ENCODE results near the gene ROBO1. TPM values are rescaled to one million over a fixed set of nuclear protein-coding genes. Genes with fewer than 3 reads are reported as not detected.
"Not testable (repeated sequence)": the region's sequence is repeated elsewhere in the genome, so short reads cannot be mapped to it uniquely, and the experiment has no call there.

The ROBO1 gene
- polyA plus RNA-seq, 3 donors = 115 to 133 (median 127) TPM

DNA sequence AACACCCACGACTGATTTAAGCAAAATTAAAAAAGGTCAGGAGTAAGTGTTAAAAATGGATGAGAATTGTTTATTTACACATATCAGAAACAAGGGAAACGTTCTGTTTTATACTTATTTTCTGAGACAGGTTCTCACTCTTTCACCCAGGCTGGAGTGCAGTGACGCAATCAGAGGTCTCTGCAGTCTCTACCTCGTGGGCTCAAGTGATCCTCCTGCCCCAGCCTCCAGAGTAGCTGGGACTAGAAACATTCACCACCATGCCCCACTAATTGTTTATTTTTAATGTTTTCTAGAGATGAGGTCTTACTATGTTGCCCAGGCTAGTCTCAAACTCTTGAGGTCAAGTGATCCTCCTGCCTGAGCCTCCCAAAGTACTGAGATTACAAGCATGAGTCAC, 1080.3 kb downstream of the ROBO1 start:
- DNase-seq (ENCODE audit: low read depth in 3 of 3, low spot score in 2 of 3) = no peak

DNA sequence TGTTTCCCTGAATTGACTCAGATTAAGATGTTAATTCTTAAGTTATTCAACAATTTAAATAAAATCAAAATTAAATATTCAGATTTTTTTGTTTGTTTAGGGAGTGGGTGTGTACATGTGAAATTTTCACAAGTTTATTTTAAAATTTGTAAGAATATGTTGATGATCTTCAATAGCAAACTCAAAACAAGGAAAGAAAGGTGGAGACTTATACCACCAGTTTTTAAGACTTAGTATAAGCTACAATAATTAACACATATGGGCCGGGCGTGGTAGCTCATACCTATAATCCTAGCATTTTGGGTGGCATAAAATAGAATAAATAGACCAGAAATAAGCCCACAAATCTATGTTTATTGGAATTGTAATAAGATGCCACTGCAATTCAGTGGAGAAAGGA, 1084.5 kb downstream of the ROBO1 start:
- DNase-seq (ENCODE audit: low read depth in 3 of 3, low spot score in 2 of 3) = no peak

DNA sequence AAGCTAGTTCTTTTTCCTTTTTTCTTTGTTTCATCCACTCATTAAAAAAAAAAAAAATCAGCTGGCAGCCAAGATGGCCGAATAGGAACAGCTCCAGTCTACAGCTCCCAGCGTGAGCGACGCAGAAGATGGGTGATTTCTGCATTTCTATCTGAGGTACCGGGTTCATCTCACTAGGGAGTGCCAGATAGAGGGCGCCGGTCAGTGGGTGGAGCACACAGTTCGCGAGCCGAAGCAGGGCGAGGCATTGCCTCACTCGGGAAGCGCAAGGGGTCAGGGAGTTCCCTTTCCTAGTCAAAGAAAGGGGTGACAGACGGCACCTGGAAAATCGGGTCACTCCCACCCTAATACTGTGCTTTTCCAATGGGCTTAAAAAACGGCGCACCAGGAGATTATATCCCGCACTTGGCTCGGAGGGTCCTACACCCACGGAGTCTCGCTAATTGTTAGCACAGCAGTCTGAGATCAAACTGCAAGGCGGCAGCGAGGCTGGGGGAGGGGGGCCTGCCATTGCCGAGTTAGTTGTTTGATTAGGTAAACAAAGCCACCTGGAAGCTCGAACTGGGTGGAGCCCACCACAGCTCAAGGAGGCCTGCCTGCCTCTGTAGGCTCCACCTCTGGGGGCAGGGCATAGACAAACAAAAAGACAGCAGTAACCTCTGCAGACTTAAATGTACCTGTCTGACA, 1092.5 kb downstream of the ROBO1 start:
- DNase-seq (ENCODE audit: low read depth in 3 of 3, low spot score in 2 of 3) = not testable (repeated sequence)

DNA sequence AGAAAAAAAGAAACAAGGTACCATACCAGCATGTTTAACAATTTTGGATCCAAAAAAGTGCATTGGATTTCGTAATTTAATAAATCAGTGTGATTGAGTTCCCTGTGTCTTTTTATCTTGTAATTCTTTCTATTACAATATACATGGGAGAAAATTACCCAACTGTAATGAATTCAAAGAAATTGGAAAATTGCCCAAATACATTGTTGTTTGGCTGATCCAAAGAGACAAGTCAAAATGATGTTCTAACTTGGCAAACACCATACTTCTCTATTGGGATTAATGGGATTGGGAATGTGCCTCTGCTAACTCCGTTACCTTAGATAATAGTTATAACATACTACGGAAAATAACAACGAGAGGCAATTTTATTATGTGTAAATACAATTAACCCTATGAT, 1097.1 kb downstream of the ROBO1 start:
- DNase-seq (ENCODE audit: low read depth in 3 of 3, low spot score in 2 of 3) = no peak

DNA sequence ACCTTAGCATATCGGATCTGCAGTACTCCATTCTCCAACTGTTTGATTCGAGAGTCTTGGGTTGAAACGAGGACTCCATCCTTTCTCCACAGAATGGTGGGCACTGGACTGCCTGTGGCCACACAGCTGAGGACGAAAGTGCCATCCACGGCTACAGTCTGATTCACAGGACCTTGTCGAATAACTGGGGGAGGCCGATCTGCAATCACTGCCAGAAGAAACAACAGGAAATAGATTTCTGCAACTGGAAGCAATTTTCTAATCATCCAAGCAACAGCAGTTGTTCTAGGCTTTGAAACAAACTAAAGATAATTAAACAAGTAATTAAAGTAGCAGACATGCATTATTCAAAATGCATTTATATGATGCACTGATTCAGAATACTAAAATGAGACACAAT, 1097.7 kb downstream of the ROBO1 start:
- no peak for DNase-seq (ENCODE audit: low read depth in 3 of 3, low spot score in 2 of 3)

DNA sequence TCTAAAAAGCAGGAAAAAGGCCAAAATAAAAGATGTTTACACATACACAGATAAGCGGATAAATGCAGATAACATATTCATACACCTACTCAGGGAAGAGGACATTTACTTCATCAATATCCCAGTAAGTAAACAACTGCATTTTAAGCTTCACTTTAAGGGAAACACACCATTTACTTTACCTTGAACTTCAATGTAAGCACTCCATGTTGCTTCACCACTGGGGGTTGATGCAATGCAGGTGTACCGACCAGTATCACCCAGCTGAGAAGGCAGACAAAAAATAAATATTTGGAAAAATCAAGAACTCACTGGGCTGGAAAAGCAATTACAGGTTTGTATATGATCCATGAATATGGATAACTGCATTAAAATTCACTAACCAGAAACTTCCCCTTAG, 1099.5 kb downstream of the ROBO1 start:
- DNase-seq (ENCODE audit: low read depth in 3 of 3, low spot score in 2 of 3) = no peak

DNA sequence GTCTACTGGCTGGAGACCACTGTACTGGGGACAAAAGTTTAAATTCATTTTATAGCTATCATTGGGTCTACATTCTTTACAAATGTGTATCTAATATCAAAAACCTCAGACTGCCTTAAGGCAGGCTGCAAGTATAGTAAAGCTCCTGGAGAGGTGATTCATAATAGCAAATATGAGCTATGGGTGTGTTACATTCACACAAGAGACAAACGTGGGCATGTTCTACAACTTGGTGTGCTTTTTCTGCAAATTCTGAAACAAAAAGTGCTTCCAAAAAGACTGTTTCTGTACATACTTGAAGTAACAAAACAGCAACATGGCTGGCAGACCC, 1101.4 kb downstream of the ROBO1 start:
- DNase-seq (ENCODE audit: low read depth in 3 of 3, low spot score in 2 of 3) = no peak

DNA sequence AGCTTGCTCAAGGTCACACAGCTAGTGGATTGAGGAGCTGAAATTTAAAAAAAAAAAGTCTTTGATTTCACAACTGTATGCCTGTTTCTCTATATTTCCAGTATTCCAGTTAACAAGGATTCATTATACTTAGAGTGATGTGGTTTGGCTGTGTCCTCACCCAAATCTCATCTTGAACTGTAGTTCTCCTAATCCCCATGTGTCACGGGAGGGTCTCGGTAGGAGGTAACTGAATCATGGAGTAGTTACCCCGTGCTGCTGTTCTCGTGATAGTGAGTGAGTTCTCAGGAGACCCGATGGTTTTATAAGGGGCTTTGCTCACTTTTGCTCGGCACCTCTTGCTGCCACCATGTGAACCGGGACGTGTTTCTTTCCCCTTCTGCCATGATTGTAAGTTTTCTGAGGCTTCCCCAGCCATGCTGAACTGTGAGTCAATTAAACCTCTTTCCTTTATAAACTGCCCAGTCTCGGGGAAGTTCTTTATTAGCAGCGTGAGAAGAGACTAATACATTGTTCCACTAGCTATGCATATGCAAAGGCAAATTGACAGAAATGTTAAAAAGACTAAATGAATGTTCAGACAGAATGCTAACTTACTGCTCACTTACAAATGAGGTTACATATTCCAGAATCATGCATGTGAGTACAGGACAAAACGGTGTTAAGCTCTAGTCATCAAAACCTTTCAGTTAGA, 1101.9 kb downstream of the ROBO1 start:
- no peak for DNase-seq (ENCODE audit: low read depth in 3 of 3, low spot score in 2 of 3)

DNA sequence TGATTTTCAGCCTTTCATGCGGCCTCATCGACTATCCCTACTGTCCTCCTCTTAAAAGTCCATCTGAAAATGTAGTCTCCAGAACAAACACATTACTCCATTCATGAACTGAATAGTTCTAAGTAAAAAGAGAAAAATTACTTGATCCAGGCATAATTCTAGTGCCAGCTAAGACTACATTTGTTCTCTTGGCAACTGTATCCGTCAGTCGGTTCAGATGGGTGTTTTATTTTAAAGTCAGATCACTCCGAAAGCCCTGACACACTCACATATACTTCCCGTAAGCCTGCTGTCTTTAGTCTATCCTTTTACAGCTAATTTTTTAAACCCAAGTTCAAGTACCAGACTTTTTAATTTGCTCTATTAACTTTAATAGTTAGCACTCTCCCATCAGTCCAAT, 1102.7 kb downstream of the ROBO1 start:
- DNase-seq (ENCODE audit: low read depth in 3 of 3, low spot score in 2 of 3) = no peak

DNA sequence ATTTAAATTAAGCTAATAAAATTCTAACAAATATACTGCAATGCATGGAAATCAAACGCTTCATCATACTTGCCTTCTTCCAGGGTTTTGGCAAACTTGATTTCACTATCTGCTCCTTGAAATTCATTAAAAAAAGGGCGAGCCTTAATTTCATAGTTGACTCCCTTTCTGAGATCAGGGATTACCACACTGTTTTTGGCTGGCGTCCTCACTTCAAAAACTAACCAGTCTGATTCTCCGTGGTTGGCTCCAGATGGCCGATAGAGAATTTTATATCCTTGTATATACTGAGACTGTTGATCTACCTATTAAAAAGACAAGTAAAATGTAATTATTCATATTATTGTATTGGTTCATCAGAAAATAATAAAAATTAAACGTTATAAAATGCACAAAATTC, 1106.8 kb downstream of the ROBO1 start:
- no peak for DNase-seq (ENCODE audit: low read depth in 3 of 3, low spot score in 2 of 3)

DNA sequence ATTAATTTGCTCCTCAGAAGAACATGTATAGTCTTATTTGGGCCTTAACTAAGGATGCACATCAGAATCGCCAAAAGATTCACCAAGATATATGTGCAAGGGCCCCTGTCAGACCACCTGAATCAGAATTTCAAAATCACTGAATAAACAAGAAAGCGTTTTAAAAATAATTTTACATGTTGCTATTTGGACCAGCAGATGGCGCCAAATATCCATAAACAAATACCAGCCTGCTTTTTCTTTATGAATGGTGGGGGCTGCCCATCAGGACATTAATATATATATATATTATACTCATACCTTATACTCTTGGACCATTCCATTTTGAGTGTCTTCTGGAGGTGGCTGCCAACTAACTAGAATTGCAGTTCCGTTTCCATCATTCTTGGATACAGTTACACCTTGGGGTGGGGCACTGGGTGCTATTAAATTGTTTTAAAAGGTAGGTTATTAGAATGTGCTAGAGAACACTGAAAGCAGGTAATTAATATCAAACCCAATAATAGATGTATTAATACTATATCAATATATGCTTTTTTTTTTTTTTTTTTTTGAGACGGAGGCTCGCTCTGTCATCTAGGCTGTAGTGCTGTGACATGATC, 1108.3 kb downstream of the ROBO1 start:
- DNase-seq (ENCODE audit: low read depth in 3 of 3, low spot score in 2 of 3) = peak in 2 of 3 donors; percentile 9 to 23

DNA sequence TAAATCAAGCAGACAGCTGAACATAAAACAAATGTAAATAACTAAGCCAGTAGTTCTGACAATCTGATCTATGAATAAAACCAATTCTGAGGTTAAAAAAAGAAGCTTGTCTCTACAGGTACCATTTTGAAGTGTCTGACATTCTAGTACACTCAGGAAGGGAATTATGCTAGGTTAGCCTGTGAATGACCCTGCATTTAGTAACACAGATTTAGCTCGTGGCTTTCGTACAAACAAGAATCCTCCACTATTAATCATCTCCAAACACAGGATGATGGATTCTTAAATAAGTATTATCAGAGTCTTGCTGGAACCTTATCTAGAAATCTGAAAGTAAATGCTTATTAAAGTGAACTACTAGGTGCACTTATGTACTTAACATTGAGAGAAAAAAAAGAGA, 1120.1 kb downstream of the ROBO1 start:
- DNase-seq (ENCODE audit: low read depth in 3 of 3, low spot score in 2 of 3) = no peak

DNA sequence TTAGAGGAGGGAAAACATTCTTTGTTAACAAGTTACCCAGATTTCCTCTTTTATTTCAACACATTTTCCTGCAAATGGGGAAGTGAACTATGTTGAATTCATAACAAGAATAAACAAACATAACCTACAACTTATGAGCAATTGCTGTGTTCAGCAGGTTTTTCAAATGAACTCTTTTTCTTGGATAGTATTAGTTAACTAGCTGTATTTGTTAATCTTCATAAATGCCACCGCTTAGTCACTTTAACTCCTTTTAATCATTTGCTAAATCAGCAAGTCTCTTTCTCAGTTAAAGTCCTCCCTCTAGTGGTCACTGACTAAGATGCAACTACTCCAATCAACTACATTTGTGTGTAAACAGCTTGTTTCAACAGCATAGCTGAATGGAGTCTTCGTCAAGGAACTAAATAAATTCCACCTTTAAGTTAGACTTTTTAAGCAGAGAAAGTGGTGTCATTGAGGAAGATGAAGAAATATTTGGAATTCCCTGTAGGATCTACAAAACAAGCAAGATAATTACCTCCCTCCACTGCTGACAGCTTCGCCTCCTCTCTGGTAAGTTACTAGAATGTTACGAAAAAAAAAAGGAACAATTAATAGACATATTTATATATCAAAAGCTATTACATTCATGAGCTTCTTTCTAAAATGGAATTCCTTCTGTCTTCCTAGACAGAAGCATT, 1122.0 kb downstream of the ROBO1 start:
- peak; percentile 65 to 73 (median 71) for DNase-seq (ENCODE audit: low read depth in 3 of 3, low spot score in 2 of 3)

DNA sequence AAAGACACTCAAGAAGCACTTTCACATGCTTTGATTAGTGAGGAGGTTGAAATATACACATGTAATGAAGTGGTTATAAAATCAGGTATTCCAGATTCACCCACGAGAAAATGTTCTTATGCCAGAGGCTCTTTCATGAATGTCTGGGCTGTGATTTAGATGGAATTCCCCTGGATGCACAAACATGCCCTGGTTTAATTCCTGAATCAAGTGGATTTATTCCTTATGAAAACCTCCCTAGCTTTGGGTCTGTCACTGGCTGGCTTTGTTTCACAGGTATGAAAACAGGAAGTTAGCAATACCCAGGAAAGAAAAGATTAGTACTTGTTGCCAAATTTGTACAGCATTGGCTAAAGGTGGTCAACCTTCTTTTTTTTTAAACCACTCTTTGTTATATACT, 1123.0 kb downstream of the ROBO1 start:
- no peak for DNase-seq (ENCODE audit: low read depth in 3 of 3, low spot score in 2 of 3)

DNA sequence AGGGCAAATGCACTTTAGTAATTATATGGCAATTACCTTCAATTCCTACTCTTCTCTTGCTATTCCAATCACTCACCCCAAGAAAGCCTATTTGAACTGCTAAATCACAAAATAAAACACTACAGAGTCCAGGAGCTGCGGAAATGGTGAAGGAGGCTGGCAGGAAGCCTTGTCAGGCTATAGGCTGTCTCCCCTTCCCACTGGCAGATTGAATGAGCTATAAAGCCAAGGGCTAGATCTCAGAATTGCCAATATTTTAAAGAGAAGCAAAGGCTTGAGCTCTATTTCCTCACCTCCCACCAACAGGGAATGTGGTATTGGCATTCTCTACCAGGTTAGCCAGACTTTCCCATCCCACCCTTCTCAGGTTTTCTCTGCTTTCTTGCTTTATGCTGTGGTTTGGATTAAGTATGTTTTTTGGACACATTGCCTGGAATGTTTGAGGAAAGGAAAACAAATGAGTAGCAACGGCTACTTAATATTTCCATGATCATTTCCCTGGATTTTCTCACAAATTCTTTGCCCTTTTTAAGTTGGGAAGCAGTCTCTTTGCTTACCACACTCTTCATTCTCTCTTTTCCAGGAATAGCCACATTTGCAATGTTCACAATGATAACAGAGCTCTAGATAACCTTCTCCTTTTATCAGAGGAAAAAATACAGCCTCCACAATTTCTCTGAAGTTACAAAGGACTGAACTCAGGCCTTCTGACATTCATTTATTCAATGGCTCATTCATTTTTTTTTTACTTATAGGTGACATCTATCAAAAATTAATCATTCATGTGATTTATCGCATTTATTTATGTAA, 1125.4 kb downstream of the ROBO1 start:
- no peak for DNase-seq (ENCODE audit: low read depth in 3 of 3, low spot score in 2 of 3)

DNA sequence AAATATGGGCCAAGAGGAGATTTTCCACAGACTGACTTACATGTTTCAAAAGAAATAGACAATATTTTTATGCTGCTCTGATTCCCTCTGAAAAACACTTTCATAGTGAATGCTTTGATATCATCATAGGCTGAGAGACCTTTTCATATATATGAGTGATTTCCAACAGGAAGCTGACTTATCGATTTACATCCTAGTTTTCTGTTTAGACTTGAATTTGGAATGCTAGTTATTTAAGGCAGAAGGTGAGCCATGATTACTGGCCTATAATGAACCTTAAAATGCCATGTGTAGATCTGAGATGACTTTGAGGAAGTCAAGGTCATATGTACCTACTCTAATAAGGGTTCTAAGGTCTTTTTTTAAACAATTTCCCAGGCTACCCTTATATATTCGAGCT, 1126.1 kb downstream of the ROBO1 start:
- DNase-seq (ENCODE audit: low read depth in 3 of 3, low spot score in 2 of 3) = no peak

DNA sequence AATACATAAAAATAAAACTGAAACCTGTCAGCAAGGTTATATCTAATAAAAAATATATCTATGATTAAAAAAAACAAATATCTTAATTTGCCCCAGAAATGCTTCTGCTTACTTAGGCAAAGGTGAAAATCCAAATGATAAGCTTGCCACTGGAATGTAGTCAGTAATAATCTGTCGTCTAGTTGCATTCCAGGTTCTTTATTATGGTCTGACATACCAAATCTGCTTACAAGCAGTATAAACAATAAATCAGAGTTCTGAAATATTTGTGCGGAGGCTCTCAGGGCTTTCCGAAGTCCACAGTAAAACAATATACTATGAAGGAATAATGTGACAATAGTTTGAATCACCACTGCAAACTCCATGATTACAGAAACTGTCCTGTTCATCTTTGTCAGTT, 1133.5 kb downstream of the ROBO1 start:
- DNase-seq (ENCODE audit: low read depth in 3 of 3, low spot score in 2 of 3) = no peak

DNA sequence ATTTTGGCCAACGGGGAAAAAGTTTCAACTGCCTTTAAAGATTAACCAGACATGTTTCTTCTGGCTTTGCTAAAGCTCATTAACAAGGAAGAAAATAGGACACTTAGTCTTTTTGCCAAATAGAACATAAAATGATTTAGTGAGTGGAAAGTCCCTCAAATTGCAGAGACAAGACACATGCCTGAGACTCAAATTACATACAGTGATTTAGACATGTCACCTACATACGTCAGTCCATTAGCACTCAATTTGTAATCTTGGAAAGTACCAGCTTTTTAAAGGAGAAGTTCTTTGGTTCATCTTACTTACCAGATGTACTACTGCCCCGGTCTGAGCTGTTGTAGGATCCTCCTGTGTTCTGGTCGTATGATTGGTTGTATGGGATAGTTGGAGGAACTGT, 1134.2 kb downstream of the ROBO1 start:
- DNase-seq (ENCODE audit: low read depth in 3 of 3, low spot score in 2 of 3) = no peak

DNA sequence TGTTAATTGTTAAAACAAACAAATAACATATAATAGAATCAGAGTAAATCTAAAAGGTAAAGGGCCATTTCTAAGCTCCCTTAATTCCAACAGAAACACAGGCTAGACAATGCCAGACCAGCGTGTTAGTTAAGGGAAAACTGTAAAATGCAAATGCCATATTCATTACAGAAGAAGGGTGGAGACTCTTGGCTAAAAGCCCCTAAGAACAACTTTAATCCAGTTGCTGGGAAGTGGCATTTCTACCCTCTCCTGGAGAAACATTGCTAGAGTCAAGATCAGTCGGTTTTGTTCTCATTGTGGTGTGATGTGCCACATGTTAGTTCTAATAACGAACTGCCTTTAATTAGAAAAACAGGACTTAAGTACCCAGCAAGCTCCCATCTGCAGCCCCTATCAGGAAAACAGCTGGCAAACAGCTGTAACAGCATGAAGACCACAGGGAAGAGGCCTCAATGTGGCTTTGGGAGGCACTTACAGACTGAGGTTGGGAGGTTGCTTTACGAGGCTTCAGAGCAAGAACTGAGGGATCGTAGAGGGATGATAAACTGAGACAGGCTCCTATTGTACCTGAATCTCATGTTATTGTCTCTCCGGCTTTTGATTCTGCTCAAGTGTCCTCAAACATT, 1134.8 kb downstream of the ROBO1 start:
- DNase-seq (ENCODE audit: low read depth in 3 of 3, low spot score in 2 of 3) = no peak

DNA sequence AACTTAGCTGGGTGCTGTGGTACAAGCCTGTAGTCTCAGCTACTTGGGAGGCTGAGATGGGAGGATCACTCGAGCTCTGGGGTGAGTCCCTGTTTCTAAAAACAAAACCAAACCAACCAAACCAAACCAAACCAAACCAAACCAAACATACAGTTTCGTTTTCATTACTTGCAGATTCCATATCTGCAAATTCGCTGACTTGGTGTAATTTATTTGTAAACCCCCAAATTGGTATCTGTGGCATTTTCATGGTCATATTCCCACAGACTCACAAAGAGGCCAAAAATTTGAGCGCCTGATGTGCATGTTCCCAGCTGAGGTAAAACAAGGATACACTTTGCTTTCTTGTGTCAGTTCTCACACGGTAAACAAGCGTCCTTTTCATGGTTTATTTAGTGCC, 1138.3 kb downstream of the ROBO1 start:
- no peak for DNase-seq (ENCODE audit: low read depth in 3 of 3, low spot score in 2 of 3)
